ENCODE data around the gene WNT11. TPM values are rescaled to one million over a fixed set of nuclear protein-coding genes. Genes with fewer than 3 reads are reported as not detected.

Gene WNT11
- total RNA-seq, 4 donors from 2014 or later, result 0.13 to 3.2 (median 0.38) TPM

DNA sequence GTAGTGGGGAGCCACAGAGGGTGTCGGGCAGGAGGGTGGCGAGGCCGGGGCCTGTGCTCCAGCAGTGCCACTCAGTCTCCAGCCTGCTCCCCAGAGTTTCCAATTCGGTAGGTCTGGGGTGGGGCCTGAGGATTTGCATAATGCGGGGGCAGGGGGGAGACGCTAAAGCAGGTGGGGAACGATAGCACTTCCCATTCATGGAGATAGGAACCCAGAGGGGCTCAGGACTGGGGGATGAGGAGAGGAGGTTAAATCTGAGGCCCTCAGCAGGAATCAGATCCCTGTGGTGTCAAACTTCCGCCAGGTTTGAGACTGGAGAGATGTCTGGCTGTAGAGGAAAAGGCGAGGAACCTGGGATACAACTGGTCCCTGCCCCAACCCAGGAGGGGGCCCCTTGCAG, 29.8 kb downstream of the WNT11 start:
- Histone ChIP-seq H3K27ac (no peak overlapping the region), H3K36me3 (no peaks in the 10 kb centered on the region), H3K27me3 (no peaks in the 10 kb centered on the region), H3K9me3 (no peaks in the 10 kb centered on the region), H3K4me1 (no peaks in the 10 kb centered on the region), H3K4me3 (no peak overlapping the region)
- no peak for TF ChIP-seq POLR2A (IDR thresholded peaks at IDR 0.05)
- TF ChIP-seq, protein P1, sequence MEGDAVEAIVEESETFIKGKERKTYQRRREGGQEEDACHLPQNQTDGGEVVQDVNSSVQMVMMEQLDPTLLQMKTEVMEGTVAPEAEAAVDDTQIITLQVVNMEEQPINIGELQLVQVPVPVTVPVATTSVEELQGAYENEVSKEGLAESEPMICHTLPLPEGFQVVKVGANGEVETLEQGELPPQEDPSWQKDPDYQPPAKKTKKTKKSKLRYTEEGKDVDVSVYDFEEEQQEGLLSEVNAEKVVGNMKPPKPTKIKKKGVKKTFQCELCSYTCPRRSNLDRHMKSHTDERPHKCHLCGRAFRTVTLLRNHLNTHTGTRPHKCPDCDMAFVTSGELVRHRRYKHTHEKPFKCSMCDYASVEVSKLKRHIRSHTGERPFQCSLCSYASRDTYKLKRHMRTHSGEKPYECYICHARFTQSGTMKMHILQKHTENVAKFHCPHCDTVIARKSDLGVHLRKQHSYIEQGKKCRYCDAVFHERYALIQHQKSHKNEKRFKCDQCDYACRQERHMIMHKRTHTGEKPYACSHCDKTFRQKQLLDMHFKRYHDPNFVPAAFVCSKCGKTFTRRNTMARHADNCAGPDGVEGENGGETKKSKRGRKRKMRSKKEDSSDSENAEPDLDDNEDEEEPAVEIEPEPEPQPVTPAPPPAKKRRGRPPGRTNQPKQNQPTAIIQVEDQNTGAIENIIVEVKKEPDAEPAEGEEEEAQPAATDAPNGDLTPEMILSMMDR (IDR thresholded peaks at IDR 0.05), result no peak
- DNase-seq, result no peak
- 80 to 85% methylated on average over 9 of the region's 9 CpGs for WGBS, 2 donors
- intact Hi-C loops (cut with DNase I), result no loop called here

DNA sequence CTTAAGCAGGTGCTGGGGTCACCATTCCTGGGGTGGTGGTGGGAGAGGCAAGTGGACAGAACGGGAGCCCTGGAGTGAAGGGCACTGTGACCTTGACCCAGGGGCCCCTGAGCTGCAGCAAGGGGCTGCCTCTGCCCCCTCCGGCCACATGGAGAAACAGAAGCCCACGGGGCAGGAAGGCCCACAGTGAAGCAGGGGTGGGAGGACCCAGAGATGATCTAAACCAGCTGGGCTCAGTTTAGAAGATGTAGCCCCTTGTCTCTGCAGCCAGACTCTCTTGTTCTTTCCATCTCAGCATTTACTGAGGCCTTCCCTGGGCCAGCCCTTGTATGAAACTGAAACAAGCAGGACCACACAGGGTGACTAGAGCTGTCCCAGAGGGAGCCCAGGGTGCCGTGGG, 30.5 kb downstream of the WNT11 start:
- no peaks in the 10 kb centered on the region for H3K27me3 ChIP-seq
- H3K4me3 ChIP-seq, result no peak overlapping the region
- no peak overlapping the region for H3K27ac ChIP-seq
- no CpG with 5 or more reads among the region's 4 CpGs for WGBS, 2 donors
- intact Hi-C loops (cut with DNase I), result no loop called here
- no peaks in the 10 kb centered on the region for H3K36me3 ChIP-seq
- no peak for DNase-seq
- no peak for TF ChIP-seq POLR2A (IDR thresholded peaks at IDR 0.05)
- TF ChIP-seq, protein P1 (IDR thresholded peaks at IDR 0.05), result no peak
- H3K4me1 ChIP-seq, result no peaks in the 10 kb centered on the region
- H3K9me3 ChIP-seq, result no peaks in the 10 kb centered on the region

GRCh38 chr11:76174330-76174729, 32.0 kb downstream of the WNT11 start:
- TF ChIP-seq, protein P1 (IDR thresholded peaks at IDR 0.05), result no peak
- TF ChIP-seq POLR2A (IDR thresholded peaks at IDR 0.05), result no peak

DNA sequence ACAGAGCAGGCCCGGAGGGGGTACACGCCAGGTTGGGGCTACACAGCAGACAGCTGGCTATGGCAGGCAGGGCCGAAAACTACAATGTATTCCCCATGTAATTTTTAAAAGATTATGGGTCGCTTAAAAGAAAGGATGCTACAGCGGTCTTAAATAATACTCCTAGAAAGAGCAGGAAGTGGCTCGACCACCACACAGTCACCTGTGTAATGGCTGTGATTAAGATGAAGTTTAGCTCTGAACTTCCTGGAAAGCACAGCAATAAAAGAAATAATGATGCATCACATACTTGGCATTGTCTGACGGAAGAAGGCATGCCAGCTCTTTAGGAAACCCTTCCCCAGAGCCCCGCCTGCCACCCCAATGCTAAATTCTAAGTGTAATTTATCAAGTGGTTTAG, 32.6 kb downstream of the WNT11 start:
- H3K4me3 ChIP-seq, result no peak overlapping the region
- no peaks in the 10 kb centered on the region for H3K36me3 ChIP-seq
- no peaks in the 10 kb centered on the region for H3K4me1 ChIP-seq
- no peaks in the 10 kb centered on the region for H3K27me3 ChIP-seq
- intact Hi-C loops (cut with DNase I), result no loop called here
- H3K9me3 ChIP-seq, result no peaks in the 10 kb centered on the region
- DNase-seq, result no peak
- WGBS, 2 donors, result 62 to 67% methylated on average over 8 of the region's 8 CpGs
- TF ChIP-seq, protein P1 (IDR thresholded peaks at IDR 0.05), result no peak
- TF ChIP-seq POLR2A (IDR thresholded peaks at IDR 0.05), result no peak
- no peak overlapping the region for H3K27ac ChIP-seq

More at GRCh38 chr11:76174330-76174729, 32.0 kb downstream of the WNT11 start:
- H3K27ac ChIP-seq, result no peak overlapping the region
- no peaks in the 10 kb centered on the region for H3K9me3 ChIP-seq
- H3K4me1 ChIP-seq, result no peaks in the 10 kb centered on the region
- no peak overlapping the region for H3K4me3 ChIP-seq
- intact Hi-C loops (cut with DNase I), result no loop called here
- H3K27me3 ChIP-seq, result no peaks in the 10 kb centered on the region
- DNase-seq, result no peak
- H3K36me3 ChIP-seq, result no peaks in the 10 kb centered on the region
- WGBS, 2 donors, result 80 to 82% methylated on average over 4 to 5 of the region's 5 CpGs

DNA sequence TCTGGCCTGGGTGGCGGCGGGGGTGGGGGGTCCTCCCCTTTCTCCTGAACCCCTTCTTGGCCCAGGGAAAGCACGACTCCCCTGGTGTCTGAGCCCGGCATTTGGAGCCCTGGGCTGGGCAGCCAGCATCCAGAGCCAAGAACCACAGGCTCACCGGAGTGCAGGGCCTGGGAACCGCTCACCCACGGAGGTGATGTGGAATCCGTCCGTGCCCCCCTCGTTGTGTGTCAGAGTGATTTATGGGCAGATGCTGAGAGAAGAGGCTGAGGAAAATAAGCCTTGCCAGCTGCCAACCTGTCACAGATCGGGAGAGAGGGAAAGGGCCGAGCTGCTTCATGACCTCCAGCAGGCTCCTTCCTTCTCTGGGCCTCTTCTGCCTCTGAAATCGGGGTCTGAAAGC, 33.7 kb downstream of the WNT11 start:
- no peak for DNase-seq
- WGBS, 2 donors, result 59% methylated on average over 4 of the region's 13 CpGs; no CpG with 5 or more reads in 1 of the 2 donors
- no peaks in the 10 kb centered on the region for H3K4me1 ChIP-seq
- H3K4me3 ChIP-seq, result no peak overlapping the region
- no peaks in the 10 kb centered on the region for H3K9me3 ChIP-seq
- TF ChIP-seq, protein P1 (IDR thresholded peaks at IDR 0.05), result no peak
- no peak for TF ChIP-seq POLR2A (IDR thresholded peaks at IDR 0.05)
- no peak overlapping the region for H3K27ac ChIP-seq
- intact Hi-C loops (cut with DNase I), result no loop called here
- H3K27me3 ChIP-seq, result no peaks in the 10 kb centered on the region
- no peaks in the 10 kb centered on the region for H3K36me3 ChIP-seq

Measured in esophagus squamous epithelium (tissue), 5 donors.